Measurements from ENCODE around the gene CDH15.
A peak's percentile ranks its signal among the peaks of the same experiment; 100 is the strongest.
"Not testable (repeated sequence)": the region's sequence is repeated elsewhere in the genome, so short reads cannot be mapped to it uniquely, and the experiment has no call there.

CDH15 gene

DNA sequence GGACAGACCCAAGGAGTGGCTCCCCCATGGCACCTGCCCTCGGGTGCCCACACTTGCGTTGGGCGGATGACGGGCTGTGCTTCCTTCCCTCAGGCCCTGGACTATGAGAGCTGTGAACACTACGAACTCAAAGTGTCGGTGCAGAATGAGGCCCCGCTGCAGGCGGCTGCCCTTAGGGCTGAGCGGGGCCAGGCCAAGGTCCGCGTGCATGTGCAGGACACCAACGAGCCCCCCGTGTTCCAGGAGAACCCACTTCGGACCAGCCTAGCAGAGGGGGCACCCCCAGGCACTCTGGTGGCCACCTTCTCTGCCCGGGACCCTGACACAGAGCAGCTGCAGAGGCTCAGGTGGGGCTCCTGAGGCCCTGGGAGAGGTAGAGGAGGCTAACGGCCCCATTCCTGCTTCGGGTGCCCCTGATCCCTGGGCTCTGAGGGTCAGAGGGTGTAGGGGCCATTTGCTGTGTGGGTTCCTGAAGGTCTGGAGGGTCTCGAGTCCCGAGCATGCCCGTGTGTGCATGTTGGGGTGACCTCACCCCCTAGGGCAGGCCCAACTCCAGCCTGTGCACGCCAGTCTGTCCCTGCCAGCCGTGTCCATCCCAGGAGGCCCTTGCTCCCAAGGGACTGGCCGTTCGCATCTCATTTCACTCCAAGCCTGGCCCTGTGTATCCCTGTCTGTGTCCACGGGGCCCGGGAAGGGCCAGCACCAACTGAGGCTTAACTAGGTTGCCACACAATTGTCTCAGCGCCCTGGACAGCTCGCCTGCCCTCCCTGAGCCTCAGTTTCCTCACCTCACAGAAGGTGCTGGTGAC, 18.8 kb downstream of the CDH15 start:
- no peaks in the 10 kb centered on the region for H3K79me2 ChIP-seq (ENCODE audit: low read length)
- H2AFZ ChIP-seq (ENCODE audit: low read length): no peak overlapping the region
- H3F3A ChIP-seq (ENCODE audit: insufficient read depth, low read length): no peaks in the 10 kb centered on the region
- DNase-seq: no peak
- no peaks in the 10 kb centered on the region for H3K27me3 ChIP-seq (replicated peaks; ENCODE audit: insufficient read depth, low read length)
- TF ChIP-seq EZH2 (optimal IDR thresholded peaks at IDR 0.05; ENCODE audit: low read depth, low read length): no peak
- no peak for TF ChIP-seq EZH2phosphoT487 (IDR thresholded peaks at IDR 0.05; ENCODE audit: low read length)
- TF ChIP-seq, protein P1, sequence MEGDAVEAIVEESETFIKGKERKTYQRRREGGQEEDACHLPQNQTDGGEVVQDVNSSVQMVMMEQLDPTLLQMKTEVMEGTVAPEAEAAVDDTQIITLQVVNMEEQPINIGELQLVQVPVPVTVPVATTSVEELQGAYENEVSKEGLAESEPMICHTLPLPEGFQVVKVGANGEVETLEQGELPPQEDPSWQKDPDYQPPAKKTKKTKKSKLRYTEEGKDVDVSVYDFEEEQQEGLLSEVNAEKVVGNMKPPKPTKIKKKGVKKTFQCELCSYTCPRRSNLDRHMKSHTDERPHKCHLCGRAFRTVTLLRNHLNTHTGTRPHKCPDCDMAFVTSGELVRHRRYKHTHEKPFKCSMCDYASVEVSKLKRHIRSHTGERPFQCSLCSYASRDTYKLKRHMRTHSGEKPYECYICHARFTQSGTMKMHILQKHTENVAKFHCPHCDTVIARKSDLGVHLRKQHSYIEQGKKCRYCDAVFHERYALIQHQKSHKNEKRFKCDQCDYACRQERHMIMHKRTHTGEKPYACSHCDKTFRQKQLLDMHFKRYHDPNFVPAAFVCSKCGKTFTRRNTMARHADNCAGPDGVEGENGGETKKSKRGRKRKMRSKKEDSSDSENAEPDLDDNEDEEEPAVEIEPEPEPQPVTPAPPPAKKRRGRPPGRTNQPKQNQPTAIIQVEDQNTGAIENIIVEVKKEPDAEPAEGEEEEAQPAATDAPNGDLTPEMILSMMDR (IDR thresholded peaks at IDR 0.05; ENCODE audit: low read length): no peak
- no peaks in the 10 kb centered on the region for H3K4me1 ChIP-seq (ENCODE audit: low read length)
- H3K4me3 ChIP-seq (ENCODE audit: low read length): no peak overlapping the region
- no peak overlapping the region for H3K4me2 ChIP-seq (ENCODE audit: low read depth, low read length)
- no peak overlapping the region for H3K9ac ChIP-seq (ENCODE audit: low read length)
- H3K9me2 ChIP-seq (replicated peaks; ENCODE audit: insufficient read depth, low read length): no peaks in the 10 kb centered on the region
- H3K9me3 ChIP-seq (replicated peaks; ENCODE audit: insufficient read depth, low read length): no peaks in the 10 kb centered on the region
- H4K20me1 ChIP-seq (ENCODE audit: insufficient read depth, low read length): no peaks in the 10 kb centered on the region
- no peaks in the 10 kb centered on the region for H3K36me3 ChIP-seq (replicated peaks; ENCODE audit: insufficient read depth, low read length)
- no peak overlapping the region for H3K27ac ChIP-seq (ENCODE audit: low read length)

DNA sequence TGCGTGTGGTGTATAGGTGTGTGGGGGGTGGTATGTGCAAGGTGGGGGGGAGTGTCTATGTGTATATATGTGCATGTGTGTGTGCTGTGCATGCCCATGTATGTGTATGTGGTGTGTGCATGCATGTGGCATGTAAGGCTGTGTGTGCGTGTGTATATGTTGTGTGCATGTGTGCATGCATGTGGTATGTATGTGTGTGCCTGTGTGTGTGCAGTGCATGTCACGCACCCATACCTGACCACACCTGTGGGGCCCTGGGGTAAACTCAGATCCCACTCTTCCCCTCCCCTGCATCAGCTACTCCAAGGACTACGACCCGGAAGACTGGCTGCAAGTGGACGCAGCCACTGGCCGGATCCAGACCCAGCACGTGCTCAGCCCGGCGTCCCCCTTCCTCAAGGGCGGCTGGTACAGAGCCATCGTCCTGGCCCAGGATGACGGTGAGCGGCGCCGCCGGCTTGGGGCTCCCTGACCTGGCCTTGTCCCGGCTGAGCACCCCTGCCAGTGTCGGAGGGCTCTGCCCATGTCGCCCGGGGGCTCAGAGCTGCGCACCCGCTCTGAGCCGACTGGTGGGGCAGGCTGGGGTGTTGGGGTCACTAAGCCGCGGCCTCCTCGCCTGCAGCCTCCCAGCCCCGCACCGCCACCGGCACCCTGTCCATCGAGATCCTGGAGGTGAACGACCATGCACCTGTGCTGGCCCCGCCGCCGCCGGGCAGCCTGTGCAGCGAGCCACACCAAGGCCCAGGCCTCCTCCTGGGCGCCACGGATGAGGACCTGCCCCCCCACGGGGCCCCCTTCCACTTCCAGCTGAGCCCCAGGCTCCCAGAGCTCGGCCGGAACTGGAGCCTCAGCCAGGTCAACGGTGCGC, 19.7 kb downstream of the CDH15 start:
- Histone ChIP-seq H4K20me1 (ENCODE audit: insufficient read depth, low read length) (no peaks in the 10 kb centered on the region), H3K9me2 (replicated peaks; ENCODE audit: insufficient read depth, low read length) (no peaks in the 10 kb centered on the region), H3K4me1 (ENCODE audit: low read length) (no peaks in the 10 kb centered on the region), H3K9ac (ENCODE audit: low read length) (no peak overlapping the region), H3K36me3 (replicated peaks; ENCODE audit: insufficient read depth, low read length) (no peaks in the 10 kb centered on the region), H3K4me2 (ENCODE audit: low read depth, low read length) (no peak overlapping the region), H3K4me3 (ENCODE audit: low read length) (no peak overlapping the region), H3K27me3 (replicated peaks; ENCODE audit: insufficient read depth, low read length) (no peaks in the 10 kb centered on the region), H3K79me2 (ENCODE audit: low read length) (no peaks in the 10 kb centered on the region), H3F3A (ENCODE audit: insufficient read depth, low read length) (no peaks in the 10 kb centered on the region), H3K9me3 (replicated peaks; ENCODE audit: insufficient read depth, low read length) (no peaks in the 10 kb centered on the region), H3K27ac (ENCODE audit: low read length) (no peak overlapping the region), H2AFZ (ENCODE audit: low read length) (no peak overlapping the region)
- TF ChIP-seq EZH2phosphoT487 (IDR thresholded peaks at IDR 0.05; ENCODE audit: low read length) (no peak), EZH2 (optimal IDR thresholded peaks at IDR 0.05; ENCODE audit: low read depth, low read length) (no peak)
- TF ChIP-seq, protein P1 (IDR thresholded peaks at IDR 0.05; ENCODE audit: low read length): no peak
- DNase-seq: no peak

DNA sequence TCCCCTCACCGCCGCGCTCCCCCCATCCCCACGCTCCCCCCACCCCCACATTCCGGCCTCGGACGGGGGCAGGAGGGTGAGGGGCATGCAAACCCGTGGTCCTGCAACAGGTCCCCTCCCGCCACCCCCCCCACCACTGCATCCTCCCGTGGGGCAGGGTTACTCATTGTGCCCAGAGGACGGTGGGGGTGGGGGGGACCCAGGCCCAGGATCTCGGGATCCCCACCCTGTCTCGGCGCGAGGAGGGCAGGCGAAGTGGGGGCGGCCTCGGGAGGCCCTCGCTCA, 20.3 kb downstream of the CDH15 start:
- Histone ChIP-seq H3K4me1 (ENCODE audit: low read length) (no peaks in the 10 kb centered on the region), H3K4me2 (ENCODE audit: low read depth, low read length) (peak overlapping the region; percentile 65; the same call in 1 of the 2 replicates), H3K9me3 (replicated peaks; ENCODE audit: insufficient read depth, low read length) (no peaks in the 10 kb centered on the region), H2AFZ (ENCODE audit: low read length) (no peak overlapping the region), H3F3A (ENCODE audit: insufficient read depth, low read length) (no peaks in the 10 kb centered on the region), H3K4me3 (ENCODE audit: low read length) (peak overlapping the region; percentile 50), H3K36me3 (replicated peaks; ENCODE audit: insufficient read depth, low read length) (no peaks in the 10 kb centered on the region), H3K9ac (ENCODE audit: low read length) (peak overlapping the region; percentile 21; the same call in 1 of the 2 replicates), H3K79me2 (ENCODE audit: low read length) (no peaks in the 10 kb centered on the region), H3K27ac (ENCODE audit: low read length) (no peak overlapping the region), H4K20me1 (ENCODE audit: insufficient read depth, low read length) (no peaks in the 10 kb centered on the region), H3K9me2 (replicated peaks; ENCODE audit: insufficient read depth, low read length) (no peaks in the 10 kb centered on the region), H3K27me3 (replicated peaks; ENCODE audit: insufficient read depth, low read length) (no peaks in the 10 kb centered on the region)
- TF ChIP-seq, protein P1 (IDR thresholded peaks at IDR 0.05; ENCODE audit: low read length): no peak
- TF ChIP-seq EZH2phosphoT487 (IDR thresholded peaks at IDR 0.05; ENCODE audit: low read length): no peak
- no peak for TF ChIP-seq EZH2 (optimal IDR thresholded peaks at IDR 0.05; ENCODE audit: low read depth, low read length)
- no peak for DNase-seq

DNA sequence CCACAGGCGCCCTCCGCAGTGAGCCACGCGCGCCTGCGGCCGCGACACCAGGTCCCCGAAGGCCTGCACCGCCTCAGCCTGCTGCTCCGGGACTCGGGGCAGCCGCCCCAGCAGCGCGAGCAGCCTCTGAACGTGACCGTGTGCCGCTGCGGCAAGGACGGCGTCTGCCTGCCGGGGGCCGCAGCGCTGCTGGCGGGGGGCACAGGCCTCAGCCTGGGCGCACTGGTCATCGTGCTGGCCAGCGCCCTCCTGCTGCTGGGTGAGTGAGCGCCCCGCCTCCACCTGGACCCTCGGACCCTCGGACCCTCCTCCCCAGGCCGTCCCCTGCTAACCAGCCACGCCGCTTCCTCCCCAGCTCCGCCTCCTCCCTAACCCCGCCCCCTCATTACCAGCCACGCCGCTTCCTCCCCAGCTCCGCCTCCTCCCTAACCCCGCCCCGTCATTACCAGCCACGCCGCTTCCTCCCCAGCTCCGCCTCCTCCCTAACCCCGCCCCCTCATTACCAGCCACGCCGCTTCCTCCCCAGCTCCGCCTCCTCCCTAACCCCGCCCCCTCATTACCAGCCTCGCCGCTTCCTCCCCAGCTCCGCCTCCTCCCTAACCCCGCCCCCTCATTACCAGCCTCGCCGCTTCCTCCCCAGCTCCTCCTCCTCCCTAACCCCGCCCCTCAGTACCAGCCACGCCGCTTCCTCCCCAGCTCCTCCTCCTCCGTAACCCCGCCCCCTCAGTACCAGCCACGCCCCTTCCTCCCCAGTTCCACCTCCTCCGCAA, 20.8 kb downstream of the CDH15 start:
- Histone ChIP-seq H3K4me2 (ENCODE audit: low read depth, low read length) (peak overlapping the region; percentile 65), H3K9ac (ENCODE audit: low read length) (peak overlapping the region; percentile 21; the same call in 1 of the 2 replicates), H3K4me3 (ENCODE audit: low read length) (peak overlapping the region; percentile 50)
- H3K9me3 ChIP-seq (replicated peaks; ENCODE audit: insufficient read depth, low read length); H3K4me1 ChIP-seq (ENCODE audit: low read length); H3K36me3 ChIP-seq (replicated peaks; ENCODE audit: insufficient read depth, low read length); H3K9me2 ChIP-seq (replicated peaks; ENCODE audit: insufficient read depth, low read length); H2AFZ ChIP-seq (ENCODE audit: low read length); H4K20me1 ChIP-seq (ENCODE audit: insufficient read depth, low read length); H3F3A ChIP-seq (ENCODE audit: insufficient read depth, low read length); H3K27me3 ChIP-seq (replicated peaks; ENCODE audit: insufficient read depth, low read length); H3K27ac ChIP-seq (ENCODE audit: low read length); H3K79me2 ChIP-seq (ENCODE audit: low read length): not testable (repeated sequence)
- peak; percentile 74 for DNase-seq
